Eye (tissue), 1 donor: Measurements from ENCODE around the gene RPL39L.
"Not testable (repeated sequence)": the region's sequence is repeated elsewhere in the genome, so short reads cannot be mapped to it uniquely, and the experiment has no call there.

Experiments
- DNase-seq: peaks from one replicate; pipeline ENCODE4 v3.0.0-alpha.2; 2015

The RPL39L gene

DNA sequence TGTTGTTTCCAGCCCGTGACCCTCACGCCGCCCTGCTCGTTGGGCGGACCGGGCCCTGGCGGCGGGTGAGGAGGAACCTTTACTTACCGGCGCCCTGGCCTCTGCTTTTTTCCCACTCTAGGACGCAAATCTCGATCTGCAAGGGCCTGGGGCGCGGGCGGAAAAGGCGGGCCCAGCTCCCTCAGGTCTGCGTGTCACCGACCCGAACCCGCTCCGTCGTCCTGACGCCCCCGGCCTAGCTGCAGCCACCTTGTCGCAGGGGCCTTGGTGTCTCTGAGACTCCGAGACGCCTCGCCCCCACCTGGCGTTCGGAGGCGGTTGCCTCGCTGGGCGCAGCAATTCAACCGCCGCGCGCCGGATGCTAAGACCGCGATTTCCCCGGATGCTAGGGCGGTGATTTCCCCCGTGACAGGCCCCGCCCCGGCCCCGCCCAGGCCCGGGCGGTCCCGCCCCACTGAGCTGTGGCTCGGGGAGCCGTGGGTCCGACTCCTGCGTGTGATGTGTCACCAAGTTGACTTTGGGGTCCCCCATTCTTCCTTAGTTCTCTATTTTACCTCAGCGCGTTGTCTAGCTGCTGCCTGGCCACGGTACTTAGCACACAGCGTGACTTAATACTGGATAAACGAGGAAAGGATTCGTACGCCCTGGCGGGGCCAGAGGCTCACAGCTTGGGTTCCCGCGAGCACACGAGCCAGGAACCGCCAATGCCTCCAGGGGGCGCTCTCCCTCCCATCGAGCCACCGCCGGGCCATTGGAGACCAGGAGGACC, at the start of gene RPL39L:
TSS of gene RPL39L (minus strand) at position 371 of the 769 bp plus-strand sequence. CDS start 18,196 bp downstream, outside the sequence.
- peak; percentile 96 for DNase-seq

DNA sequence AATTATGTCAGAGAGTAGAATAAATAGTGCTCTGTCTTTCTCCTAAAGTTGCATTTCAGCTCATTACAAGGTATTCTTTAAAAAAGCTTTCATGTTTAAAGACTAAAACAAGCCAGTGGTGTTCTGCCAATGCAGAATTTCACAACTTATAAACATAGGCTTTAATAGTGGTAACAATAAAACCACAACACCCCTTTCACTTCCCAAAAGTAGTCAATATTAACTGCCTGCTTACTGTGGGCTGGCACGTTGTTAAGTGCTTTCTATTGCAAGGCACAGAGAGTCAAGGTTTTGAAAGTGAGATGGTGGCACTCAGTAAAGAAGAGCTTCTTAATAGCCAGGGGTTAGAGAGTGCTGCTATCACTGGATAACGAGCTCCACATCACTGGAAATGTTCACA, 49.6 kb upstream of the RPL39L start:
- no peak for DNase-seq

DNA sequence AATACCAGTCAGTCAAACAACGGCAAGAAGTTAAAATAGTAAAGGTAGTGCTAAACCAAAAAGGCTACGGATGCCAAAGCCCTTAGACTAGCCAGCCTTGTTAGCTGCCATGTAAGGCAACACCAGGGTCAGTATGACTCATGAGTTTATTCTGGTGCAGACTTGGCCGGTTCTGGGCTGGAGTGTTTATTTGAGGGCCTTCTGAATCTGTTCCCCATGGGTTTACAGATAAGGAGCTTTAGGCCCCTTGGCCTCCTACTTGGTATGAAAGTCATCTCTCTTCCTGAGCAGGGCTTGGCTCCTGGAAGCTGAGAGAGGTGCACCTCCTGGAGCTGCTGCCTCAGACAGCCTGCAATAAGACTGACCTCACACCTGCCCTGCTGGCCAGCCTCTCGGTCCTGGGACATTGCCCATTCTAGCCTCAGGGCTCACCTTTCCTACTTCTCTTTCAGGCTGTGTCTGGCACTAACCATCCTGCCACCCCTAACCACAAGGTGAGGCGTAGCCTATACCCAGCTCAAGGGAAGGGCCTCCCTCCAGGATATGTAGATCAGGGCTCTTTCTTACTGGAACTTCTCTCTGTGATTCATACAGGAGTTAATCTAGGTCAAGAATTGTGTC, 47.6 kb upstream of the RPL39L start:
- no peak for DNase-seq

DNA sequence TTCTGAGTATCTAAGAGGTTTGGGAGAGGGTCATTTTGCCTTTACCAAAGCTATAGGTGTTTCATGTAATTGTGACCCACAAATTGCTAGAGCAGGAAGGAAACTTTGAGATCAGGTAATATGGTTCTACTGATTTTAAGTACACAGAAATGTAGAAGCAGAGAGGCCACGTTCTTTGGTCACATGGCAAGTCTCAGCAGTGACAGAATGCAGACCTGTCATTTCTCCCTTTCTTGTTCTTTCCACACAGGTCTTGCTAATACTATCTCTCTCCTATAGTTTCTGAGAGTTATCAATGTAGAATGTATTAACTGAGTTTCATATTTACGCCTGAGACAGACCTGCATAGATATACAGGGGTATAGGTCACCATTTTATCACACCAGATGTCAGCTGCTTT, 47.1 kb upstream of the RPL39L start:
- DNase-seq, result no peak

DNA sequence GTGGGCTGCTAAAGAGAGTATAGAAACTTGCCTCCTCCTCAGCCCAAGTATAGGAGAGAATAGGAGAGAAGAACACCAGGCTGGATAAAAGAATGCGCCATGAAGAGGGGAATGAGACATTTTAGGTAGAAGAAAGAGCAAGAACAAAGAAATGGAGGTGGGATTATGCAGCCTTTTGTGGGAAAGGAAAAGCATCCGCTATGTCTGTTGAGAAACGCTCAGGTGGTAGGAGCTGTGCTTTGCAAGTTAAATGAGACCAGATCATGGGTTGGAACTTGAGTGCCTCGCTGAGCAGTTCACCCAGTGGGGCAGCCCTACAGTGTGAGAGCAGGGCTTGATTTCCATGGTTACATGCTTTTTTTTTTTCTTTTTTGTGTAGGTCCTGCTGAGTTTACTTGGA, 46.5 kb upstream of the RPL39L start:
- no peak for DNase-seq

DNA sequence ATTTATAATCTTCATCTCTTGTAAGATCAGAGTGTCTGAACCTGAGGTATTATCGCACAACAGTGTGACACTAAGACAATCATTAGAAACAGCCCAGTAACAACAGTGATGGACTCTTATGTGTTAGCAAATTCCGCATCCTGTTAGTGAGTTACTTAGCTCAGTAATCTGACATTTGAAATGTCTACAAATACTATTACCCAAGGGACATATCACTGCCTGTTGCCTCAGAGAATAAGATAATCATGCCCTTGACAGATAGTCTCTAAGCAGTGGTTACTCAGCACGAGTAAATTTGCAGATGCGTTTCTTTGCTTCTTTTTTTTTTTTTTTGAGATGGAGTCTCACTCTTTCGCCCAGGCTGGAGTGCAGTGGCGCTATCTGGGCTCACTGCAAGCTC, 44.6 kb upstream of the RPL39L start:
- DNase-seq, result no peak

DNA sequence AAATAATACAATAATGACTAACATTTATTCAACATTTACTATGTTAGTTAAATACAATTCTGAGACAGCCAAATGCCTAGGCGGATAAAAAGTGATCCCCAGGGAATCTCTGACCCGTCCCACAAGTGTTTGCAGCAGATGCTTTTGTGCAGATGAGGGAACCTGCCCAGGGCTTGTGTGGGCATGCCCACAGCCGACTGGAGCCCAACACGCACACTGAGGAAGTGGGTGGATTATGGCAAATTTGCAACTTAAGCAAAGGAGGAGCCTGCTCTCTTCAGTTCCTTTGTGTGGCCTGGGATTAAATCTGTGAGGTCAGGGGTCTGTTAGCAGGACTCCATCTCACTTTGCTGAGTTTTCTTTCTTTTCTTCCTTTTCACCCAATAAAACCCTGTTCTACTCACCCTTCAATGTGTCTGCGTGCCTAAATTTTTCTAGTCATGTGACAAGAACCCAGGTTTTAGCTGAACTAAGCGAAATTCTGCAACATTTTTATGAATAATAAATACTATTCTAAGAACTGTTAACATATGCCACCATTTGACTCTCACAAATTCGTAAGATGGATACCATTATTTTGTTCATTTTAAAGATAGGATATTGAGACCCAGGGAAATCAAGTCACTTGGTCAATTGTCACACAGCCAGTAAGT, 44.0 kb upstream of the RPL39L start:
- no peak for DNase-seq

DNA sequence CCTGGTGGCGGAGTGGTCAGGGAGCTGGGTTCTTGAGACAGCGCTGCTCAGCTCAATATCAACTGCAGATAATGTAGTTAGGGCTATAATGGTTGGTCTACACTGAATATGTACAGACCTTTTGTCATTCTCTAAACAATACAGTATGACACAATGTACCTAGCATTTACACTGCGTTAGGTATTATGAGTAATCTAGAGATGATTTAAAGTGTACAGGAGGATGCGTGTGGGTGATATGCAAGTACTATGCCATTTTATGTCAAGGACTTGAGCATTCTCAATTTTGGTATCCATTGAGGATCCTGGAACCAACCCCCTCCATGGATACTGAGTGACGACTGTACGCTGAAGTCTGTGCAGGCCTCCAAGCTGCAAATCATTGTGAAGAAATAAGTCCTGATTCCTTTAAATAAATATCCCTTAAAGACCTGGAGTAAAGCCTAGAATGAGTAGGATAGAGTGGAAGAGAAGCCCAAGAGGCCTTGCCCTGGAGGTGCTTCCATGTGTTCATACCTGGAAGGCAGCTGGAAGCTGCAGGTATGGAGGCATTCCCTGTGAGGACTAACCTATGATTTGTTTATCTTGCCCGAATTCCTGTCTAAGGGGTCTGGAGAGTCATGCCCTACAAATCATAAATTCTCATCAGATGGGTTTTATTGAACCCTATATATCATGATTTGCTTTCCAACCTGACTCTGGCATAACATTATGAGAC, 42.3 kb upstream of the RPL39L start:
- DNase-seq, result no peak

DNA sequence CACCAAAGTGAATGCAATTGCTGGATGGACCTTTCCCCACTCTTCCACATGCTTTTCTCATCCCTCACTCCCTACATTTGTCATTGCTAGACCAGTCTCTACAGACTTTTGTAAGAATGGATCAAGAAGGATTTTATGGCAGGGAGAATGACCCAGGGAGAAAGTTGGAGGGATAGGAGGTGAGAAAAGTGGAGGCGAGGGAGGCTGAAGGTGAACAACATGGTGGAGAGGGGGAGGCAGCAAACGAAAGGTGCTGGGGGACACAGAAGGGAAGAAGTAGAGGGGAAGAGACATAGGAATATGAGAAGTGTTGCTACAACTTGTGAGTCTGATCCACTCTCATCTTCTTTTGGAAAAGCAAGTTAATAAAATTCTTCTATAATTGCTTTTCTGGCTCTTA, 33.6 kb upstream of the RPL39L start:
- no peak for DNase-seq

DNA sequence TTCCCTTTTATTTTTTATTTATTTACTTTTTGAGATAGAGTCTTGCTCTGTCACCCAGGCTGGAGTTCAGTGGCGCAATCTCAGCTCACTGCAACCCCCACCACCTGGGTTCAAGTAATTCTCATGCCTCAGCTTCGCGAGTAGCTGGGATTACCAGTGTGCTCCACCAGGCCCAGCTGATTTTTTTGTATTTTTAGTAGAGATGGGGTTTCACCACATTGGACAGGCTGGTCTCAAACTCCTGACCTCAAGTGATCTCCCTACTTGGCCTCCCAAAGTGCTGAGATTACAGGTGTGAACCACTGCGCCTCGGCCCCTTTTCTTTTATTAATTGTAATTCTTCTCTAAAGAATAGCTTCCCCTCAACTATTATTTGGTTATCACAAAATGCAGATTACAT, 31.6 kb upstream of the RPL39L start:
- DNase-seq, result not testable (repeated sequence)

DNA sequence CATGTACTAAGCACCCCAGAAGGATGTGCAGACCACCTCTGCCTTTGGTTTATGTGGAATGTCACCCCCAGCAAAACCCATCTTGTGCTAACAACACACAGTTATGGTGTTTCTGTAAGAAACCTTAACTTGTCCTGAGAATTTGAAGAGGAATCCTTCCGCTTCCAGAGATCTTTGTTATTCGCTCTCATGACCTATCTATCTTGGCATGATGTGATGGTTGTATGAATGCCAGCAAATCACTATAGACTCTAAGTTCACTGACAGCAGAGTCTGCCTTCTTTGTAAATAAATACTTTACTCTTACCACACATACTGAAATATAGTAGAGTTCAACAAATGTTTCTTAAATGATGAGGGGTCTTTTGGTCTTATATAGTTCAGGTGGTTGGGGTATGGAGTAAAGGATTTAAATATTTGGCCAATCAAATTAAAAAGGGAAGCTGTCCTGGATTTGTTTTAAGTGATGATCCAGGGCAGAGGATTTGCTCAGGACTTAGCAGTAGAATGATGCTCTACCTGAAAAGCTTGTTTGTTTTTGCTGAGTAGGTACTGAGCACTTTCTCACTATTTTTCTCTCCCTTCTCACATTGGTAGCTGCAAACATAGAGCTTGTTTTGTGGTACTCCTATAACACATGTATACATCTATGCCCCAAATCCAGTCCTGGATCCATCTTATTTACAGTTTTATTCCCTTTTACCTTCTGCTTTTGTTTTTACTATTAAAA, 30.1 kb upstream of the RPL39L start:
- DNase-seq, result no peak

DNA sequence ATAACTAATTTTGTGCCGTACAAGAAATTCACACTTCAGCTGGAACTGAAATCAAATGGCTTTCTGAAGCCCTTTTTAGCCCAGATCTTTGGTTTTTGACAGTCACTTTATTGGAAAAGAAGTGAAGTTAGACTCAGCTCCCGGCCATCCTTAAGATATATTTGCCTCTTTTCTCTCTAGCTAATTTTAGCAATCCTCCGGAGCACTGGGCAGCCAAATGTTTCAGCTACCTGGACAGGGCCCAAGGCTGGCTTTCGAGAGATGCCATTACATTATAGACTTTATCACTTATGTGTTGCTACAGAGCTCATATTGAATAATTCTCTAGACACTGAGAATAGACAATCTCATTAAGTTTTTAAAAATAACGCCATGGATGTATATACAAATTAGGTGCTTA, 28.5 kb upstream of the RPL39L start:
- no peak for DNase-seq

DNA sequence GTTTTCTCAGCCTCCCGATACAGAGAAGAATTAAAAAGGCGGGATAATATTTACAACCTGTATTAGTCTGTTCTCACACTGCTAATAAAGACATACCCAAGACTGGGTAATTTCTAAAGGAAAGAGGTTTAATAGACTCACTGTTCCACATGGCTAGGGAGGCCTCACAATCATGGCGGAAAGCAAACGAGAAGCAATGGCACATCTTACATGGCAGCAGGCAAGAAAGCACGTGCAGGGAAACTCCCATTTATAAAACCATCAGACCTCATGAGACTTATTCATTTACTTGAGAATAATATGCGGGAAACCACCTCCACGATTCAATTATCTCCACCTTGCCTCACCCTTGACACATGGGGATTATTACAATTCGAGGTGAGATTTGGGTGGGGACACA, 27.5 kb upstream of the RPL39L start:
- DNase-seq, result no peak

DNA sequence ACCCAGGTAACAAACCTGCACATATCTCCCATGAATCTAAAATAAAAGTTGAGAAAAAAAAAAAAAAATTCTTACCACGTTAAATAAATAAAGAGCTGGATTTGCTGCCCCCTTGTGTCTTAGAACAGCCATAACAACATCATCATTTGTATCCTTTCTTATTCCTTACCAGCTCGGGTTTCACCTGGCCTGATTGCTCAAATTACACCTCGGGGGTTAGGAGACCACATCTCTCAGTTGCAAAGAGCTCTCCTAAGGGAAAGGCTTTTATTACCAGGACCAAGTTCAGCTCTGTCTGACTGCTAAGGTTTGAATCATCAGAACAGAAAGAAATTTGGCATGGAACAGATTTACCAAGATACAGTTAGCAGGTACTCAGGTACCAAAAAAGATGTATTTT, 25.8 kb upstream of the RPL39L start:
- peak; percentile 85 for DNase-seq

DNA sequence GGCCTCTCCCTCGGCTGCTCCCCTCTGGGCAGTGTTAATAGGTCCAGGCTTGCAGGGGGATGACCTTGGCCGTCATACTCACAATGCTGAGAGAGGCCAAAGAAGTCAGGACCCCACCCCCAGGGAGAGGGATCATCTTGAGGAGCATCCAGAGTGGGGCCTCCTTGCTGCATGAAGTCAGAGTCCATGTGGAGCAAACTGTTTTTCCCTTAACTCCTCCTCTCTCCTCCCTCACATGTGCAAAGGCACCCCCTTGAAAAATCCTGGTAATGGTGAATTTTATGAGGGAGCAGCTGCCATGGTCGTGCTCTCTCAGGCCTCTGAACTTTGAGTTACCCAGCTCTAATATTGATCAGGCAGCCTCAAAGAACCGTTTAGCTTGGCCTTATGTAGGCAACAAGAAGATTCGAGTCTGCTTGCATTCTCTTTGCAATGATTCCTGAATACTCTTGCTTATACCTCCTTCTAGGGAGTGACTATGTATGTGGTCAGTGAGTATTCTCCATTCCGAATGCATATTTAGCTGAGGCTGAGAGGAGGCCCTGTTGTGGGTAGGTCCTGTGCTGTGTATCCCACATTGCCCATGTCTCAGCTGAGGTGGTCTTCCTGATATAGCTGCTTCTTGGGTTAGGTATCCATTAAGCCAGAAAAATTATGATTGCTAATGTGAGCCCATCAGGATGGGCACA, 23.1 kb upstream of the RPL39L start:
- DNase-seq, result no peak

DNA sequence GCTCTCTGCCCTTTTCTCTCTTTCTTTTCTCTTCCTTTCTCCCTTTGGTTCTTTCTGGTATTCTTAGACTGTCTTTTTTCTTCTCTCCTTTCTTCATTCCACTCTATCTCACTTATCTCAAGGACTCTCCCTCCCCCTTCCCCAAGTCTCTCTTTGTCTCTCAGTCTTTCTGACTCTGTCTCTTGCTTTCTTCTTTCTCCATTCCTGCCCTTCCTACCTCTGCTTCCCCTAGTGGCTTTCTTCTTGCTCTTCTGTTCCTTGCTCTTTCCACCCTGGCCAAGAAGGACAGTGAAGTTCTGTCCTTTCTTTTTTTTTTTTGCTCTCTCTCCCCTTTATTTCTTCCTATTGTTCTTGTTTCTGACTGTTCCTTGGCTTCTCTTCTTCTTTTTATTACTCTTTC, 22.3 kb upstream of the RPL39L start:
- no peak for DNase-seq

DNA sequence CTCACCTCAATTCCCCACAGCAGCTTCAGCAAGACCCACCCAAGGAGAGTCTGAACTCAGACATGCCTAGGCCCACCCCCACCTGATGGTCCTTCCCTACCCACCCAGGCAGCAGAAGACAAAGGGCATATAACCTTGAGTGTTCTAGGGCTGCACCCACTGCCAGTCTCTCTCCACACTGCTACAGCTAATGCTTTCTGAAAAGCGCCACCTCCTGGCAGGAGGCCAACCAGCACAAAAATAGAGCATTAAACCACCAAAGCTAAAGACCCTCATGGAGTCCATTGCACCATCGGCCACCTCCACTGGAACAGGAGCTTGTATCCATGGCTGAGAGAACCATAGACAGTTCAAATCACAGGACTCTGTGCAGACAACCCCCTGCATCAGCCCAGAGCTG, 11.3 kb upstream of the RPL39L start:
- DNase-seq, result peak; percentile 7

DNA sequence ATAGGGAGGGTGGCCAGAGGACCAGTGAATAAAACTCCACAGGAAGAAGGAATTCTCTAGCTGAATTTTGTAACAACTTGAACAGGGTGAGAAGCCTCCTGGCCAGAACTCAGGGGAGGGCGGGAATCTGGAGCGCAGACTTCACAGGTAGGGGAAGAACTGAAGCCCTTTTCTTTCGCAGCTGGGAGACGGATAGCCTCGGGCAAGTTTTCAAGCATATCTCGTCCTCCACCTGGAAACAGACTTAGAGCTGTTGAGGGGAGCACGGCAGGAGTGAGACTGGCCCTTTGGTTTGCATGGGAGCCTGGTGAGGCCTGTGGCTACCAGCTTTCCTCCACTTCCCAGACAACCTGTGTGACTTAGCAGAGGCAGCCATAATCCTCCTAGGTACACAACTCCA, 10.9 kb upstream of the RPL39L start:
- no peak for DNase-seq

DNA sequence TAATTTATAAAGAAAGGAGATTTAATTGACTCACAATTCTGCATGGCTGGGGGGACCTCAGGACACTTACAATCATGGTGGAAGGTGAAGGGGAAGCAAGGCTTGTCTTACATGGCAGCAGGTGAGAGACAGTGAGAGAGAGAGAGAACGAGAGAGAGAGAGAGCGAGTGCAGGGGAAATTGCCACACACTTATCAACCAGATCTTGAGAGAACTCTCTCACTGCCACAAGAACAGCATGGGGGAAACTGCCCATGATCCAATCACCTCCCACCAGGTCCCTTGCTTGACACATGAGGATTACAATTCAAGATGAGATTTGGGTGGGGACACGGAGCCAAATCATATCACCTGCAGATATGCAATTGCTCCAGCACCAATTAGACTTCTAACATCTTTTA, 7.1 kb upstream of the RPL39L start:
- DNase-seq, result no peak

DNA sequence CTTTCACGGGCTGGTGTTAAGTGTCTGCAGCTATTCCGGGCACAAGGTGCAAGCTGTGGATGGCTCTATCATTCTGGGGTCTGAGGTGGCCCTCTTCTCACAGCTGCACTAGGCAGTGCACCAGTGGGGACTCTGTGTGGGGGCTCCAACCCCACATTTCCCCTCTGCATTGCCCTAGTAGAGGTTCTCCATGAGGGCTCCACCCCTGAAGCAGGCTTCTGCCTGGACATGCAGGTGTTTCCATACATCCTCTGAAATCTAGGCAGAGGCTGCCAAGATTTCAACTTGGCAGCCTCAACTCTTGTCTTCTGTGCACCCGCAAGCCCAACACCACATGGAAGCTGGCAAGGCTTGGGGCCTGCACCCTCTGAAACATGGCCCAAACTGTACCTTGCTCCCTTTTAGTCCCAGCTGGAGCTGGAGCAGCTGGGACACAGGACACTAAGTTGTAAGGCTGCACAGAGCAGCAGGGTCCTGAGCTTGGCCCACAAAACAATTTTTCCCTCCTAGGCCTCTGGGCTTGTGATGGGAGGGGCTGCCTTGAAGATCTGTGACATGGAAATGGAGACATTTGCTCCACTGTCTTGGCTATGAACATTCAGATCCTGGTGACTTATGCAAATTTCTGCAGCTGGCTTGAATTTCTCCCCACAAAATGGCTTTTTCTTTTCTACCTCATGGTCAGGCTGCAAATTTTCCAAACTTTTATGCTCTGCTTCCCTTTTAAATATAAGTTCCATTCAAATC, 6.0 kb upstream of the RPL39L start:
- no peak for DNase-seq

DNA sequence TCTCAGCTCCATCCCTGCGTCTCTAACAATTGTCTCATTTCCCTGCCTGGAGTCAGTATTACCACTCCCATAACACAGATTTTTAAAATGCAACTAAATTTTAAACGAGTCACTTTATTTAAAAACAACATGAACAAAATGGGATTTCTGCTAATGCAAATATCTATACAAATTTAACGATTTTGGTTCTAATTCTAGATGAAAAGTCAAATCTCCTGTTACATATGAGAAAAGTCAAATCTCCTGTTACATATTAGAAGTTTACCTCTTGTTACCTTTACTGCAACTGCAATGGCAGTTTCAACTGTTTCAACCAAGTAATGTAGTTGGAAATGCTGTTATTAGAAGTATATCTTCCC, 578 bp upstream of the RPL39L start:
- DNase-seq, result no peak

DNA sequence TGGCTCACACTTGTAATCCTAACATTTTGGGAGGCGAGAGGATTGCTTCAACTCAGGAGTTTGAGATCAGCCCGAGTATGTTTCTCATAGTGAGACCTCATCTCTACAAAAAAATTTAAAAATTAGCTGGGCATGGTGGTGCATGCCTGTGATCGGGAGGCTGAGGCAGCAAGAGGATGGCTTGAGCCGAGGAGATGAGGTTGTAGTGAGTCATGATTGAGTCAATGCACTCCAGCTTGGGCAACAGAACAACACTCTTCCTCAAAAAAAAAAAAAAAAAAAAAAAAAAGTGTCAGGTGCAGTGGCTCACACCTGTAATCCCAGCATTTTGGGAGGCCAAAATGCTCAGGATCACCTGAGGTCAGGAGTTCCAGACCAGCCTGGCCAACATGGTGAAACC, 2.4 kb downstream of the RPL39L start:
- DNase-seq, result no peak
